ENCODE results near the gene PLEKHG2. TPM values are rescaled to one million over a fixed set of nuclear protein-coding genes. Genes with fewer than 3 reads are reported as not detected.

Gene PLEKHG2
- total and polyA plus RNA-seq, 2 donors from 2014 or later: 8.5 to 29.7 TPM

- DNase-seq: no peak
- Histone ChIP-seq H3K36me3 (ENCODE audit: control insufficient read depth in 2 of 3, insufficient read depth in 3 of 3, low read length in 3 of 3) (peaks cover 4 to 77% (median 68%) of the 10 kb centered on the region in 3 donors), H3K9ac (ENCODE audit: low read length in 3 of 3) (no peak overlapping the region), H3K4me1 (ENCODE audit: control insufficient read depth in 2 of 3, insufficient read depth in 2 of 3, low read depth in 1 of 3, low read length in 3 of 3) (no peaks in the 10 kb centered on the region), H3K27me3 (ENCODE audit: control insufficient read depth, insufficient read depth, low read length) (no peaks in the 10 kb centered on the region), H3K4me3 (ENCODE audit: low read length in 3 of 3) (no peak overlapping the region), H3K27ac (ENCODE audit: low read depth in 2 of 2, low read length in 2 of 2) (no peak overlapping the region), H3K9me3 (ENCODE audit: control insufficient read depth in 2 of 3, insufficient read depth in 1 of 3, low read length in 3 of 3) (no peaks in the 10 kb centered on the region)
- no peak for TF ChIP-seq CTCF (IDR thresholded peaks at IDR 0.05; ENCODE audit: borderline replicate concordance, extremely low read depth, insufficient read depth)
- FAIRE-seq: no peak
- intact Hi-C loops (cut with DNase I): no loop called here
Observed at GRCh38 chr19:39467941-39468340, 55.5 kb downstream of the PLEKHG2 start.

- H3K4me1 ChIP-seq (ENCODE audit: control insufficient read depth in 2 of 3, insufficient read depth in 2 of 3, low read depth in 1 of 3, low read length in 3 of 3): no peaks in the 10 kb centered on the region
- H3K27me3 ChIP-seq (ENCODE audit: control insufficient read depth, insufficient read depth, low read length): no peaks in the 10 kb centered on the region
- TF ChIP-seq CTCF (IDR thresholded peaks at IDR 0.05; ENCODE audit: borderline replicate concordance, extremely low read depth, insufficient read depth): no peak
- no peaks in the 10 kb centered on the region for H3K9me3 ChIP-seq (ENCODE audit: control insufficient read depth in 2 of 3, insufficient read depth in 1 of 3, low read length in 3 of 3)
- no peak overlapping the region for H3K9ac ChIP-seq (ENCODE audit: low read length in 3 of 3)
- no peak overlapping the region for H3K27ac ChIP-seq (ENCODE audit: low read depth in 2 of 2, low read length in 2 of 2)
- intact Hi-C loops (cut with DNase I): no loop called here
- DNase-seq (no peak), FAIRE-seq (no peak)
- H3K36me3 ChIP-seq (ENCODE audit: control insufficient read depth in 2 of 3, insufficient read depth in 3 of 3, low read length in 3 of 3): peaks cover 4 to 85% (median 68%) of the 10 kb centered on the region in 3 donors
- H3K4me3 ChIP-seq (ENCODE audit: low read length in 3 of 3): no peak overlapping the region
Observed at GRCh38 chr19:39469036-39469435, 56.6 kb downstream of the PLEKHG2 start.

DNA sequence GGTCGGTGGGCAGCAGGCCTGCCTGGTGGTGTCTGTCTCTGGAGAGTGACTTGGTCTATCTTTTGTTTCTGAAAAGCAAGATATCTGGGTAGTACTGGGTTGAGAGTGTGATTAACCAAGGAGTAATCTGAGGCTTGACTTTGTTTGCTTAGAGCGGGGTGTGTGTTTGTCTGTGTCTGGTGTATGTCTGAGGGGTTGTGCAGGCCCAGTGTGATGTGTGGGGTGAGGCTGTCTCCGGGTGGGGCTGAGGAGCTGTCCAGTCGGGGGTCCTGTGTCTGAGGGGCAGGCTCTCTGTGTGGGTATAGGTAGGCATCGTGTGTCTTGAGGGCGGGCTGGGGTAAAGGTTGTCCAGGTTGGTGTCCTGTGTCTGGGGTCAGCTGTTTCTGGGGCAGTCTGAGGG lies 57.1 kb downstream of the PLEKHG2 start:
- Histone ChIP-seq H3K36me3 (ENCODE audit: control insufficient read depth in 2 of 3, insufficient read depth in 3 of 3, low read length in 3 of 3) (peaks cover 4 to 86% (median 72%) of the 10 kb centered on the region in 3 donors), H3K27ac (ENCODE audit: low read depth in 2 of 2, low read length in 2 of 2) (no peak overlapping the region), H3K4me3 (ENCODE audit: low read length in 3 of 3) (no peak overlapping the region), H3K9ac (ENCODE audit: low read length in 3 of 3) (no peak overlapping the region), H3K27me3 (ENCODE audit: control insufficient read depth, insufficient read depth, low read length) (no peaks in the 10 kb centered on the region), H3K9me3 (ENCODE audit: control insufficient read depth in 2 of 3, insufficient read depth in 1 of 3, low read length in 3 of 3) (no peaks in the 10 kb centered on the region), H3K4me1 (ENCODE audit: control insufficient read depth in 2 of 3, insufficient read depth in 2 of 3, low read depth in 1 of 3, low read length in 3 of 3) (no peaks in the 10 kb centered on the region)
- intact Hi-C loops (cut with DNase I): no loop called here
- DNase-seq (no peak), FAIRE-seq (no peak)
- no peak for TF ChIP-seq CTCF (IDR thresholded peaks at IDR 0.05; ENCODE audit: borderline replicate concordance, extremely low read depth, insufficient read depth)

Data from kidney (tissue), 14 donors.